T-helper 1 cell treated with Interleukin-12 subunit alpha and Interleukin-12 subunit beta and Interleukin-4 antibody, amounts not matched to agents 30 ng/mL and 1 ng/mL, for 36 hours (primary cell): ENCODE results near the gene ARL10. TPM values are rescaled to one million over a fixed set of nuclear protein-coding genes. Genes with fewer than 3 reads are reported as not detected.

Experiments used
- intact Hi-C: fragments of 100-400 bp; cut with micrococcal nuclease; formaldehyde crosslinking; loops from one replicate; pipeline ENCODE4 v1.15.1; 2024
- total RNA-seq: library from RNA; stranded (reverse); gene quantifications from 2 replicates; pipeline ENCODE4 v1.2.3, GENCODE V29; 2022

The ARL10 gene
- total RNA-seq, result 8.5 and 9.0 TPM in 2 replicates

GRCh38 chr5:176365351-176366231, at the start of gene ARL10:
Gene ARL10, plus strand, starts transcription at chr5:176365487. Its CDS starts 77 bp downstream, at chr5:176365564.
- intact Hi-C loops, result loop anchor here (1.0 kb wide), 2 partner anchors 23 to 178 kb away; partner anchors contain the start of genes HIGD2A and NOP16

GRCh38 chr5:176317534-176318374, 47.5 kb upstream of the ARL10 start:
- intact Hi-C loops, result no loop called here

- intact Hi-C loops, result no loop called here
Measured at GRCh38 chr5:176319827-176320554, 45.3 kb upstream of the ARL10 start.

- intact Hi-C loops, result no loop called here
Measured at GRCh38 chr5:176320577-176320976, 44.7 kb upstream of the ARL10 start.

GRCh38 chr5:176334031-176334770, 31.1 kb upstream of the ARL10 start:
- intact Hi-C loops, result no loop called here

GRCh38 chr5:176337913-176338312, 27.4 kb upstream of the ARL10 start:
- intact Hi-C loops, result no loop called here

- intact Hi-C loops, result no loop called here
Measured at GRCh38 chr5:176339304-176339703, 26.0 kb upstream of the ARL10 start.

- intact Hi-C loops, result no loop called here
Measured at GRCh38 chr5:176341325-176342157, 23.7 kb upstream of the ARL10 start.

GRCh38 chr5:176342158-176342483, 23.2 kb upstream of the ARL10 start:
- intact Hi-C loops, result no loop called here

GRCh38 chr5:176342766-176343458, 22.4 kb upstream of the ARL10 start:
- intact Hi-C loops, result no loop called here

- intact Hi-C loops, result no loop called here
Measured at GRCh38 chr5:176350416-176350815, 14.9 kb upstream of the ARL10 start.

- intact Hi-C loops, result no loop called here
Measured at GRCh38 chr5:176352116-176352878, 13.0 kb upstream of the ARL10 start.

- intact Hi-C loops, result no loop called here
Measured at GRCh38 chr5:176353533-176353932, 11.8 kb upstream of the ARL10 start.

- intact Hi-C loops, result no loop called here
Measured at GRCh38 chr5:176355400-176356178, 9.7 kb upstream of the ARL10 start.

- intact Hi-C loops, result no loop called here
Measured at GRCh38 chr5:176356179-176356566, 9.1 kb upstream of the ARL10 start.

- intact Hi-C loops, result loop anchor here (2.0 to 5.0 kb wide), 6 partner anchors 122 to 1753 kb away; partner anchors contain the start of genes N4BP3, PRELID1, RAB24 and SIMC1
Measured at GRCh38 chr5:176359658-176360057, 5.6 kb upstream of the ARL10 start.

GRCh38 chr5:176360894-176361436, 4.3 kb upstream of the ARL10 start:
- intact Hi-C loops, result loop anchor here (1.0 to 5.0 kb wide), 13 partner anchors 27 to 1751 kb away; partner anchors contain the start of genes CLTB, FAF2, HIGD2A and N4BP3
